Endodermal cell (in vitro differentiated cells): ENCODE data around the gene NHP2. TPM values are rescaled to one million over a fixed set of nuclear protein-coding genes. Genes with fewer than 3 reads are reported as not detected.
A peak's percentile ranks its signal among the peaks of the same experiment; 100 is the strongest.

Experiments
- DNase-seq: peaks from one replicate; pipeline ENCODE4 v3.0.0-alpha.2; 2017
- H3K27ac ChIP-seq: 2 replicates; pipeline ENCODE4 v1.5.1; 2013; ENCODE audit warnings: mild to moderate bottlenecking, low read depth, low read length, moderate library complexity
- H3K27me3 ChIP-seq: 2 replicates; pipeline ENCODE4 v1.6.1; 2013; ENCODE audit warnings: mild to moderate bottlenecking, low read length, moderate library complexity; ENCODE audit not compliant: insufficient read depth, control insufficient read depth, poor library complexity, severe bottlenecking
- H3K36me3 ChIP-seq: 2 replicates; pipeline ENCODE4 v1.7.0; 2013; ENCODE audit warnings: mild to moderate bottlenecking, low read length, moderate library complexity; ENCODE audit not compliant: control insufficient read depth, insufficient read depth
- H3K4me1 ChIP-seq: one replicate; pipeline ENCODE4 v1.7.0; 2013; ENCODE audit warnings: low read length; ENCODE audit not compliant: control insufficient read depth, insufficient read depth
- H3K4me3 ChIP-seq: 2 replicates; pipeline ENCODE4 v1.5.1; 2013; ENCODE audit warnings: mild to moderate bottlenecking, low read length, moderate library complexity
- H3K9ac ChIP-seq: 2 replicates; pipeline ENCODE4 v1.6.1; 2013; ENCODE audit warnings: mild to moderate bottlenecking, low read length, moderate library complexity; ENCODE audit not compliant: poor library complexity, severe bottlenecking; ENCODE audit errors: extremely low read depth
- H3K9me3 ChIP-seq: 2 replicates; pipeline ENCODE4 v1.6.1; 2013; ENCODE audit warnings: mild to moderate bottlenecking, low read length, moderate library complexity; ENCODE audit not compliant: control insufficient read depth
- H3K27ac Mint-ChIP-seq: 2 replicates; pipeline ENCODE4 v1.8.0; 2020; ENCODE audit warnings: mixed read lengths
- H3K27me3 Mint-ChIP-seq: 2 replicates; pipeline ENCODE4 v1.8.0; 2021; ENCODE audit warnings: mild to moderate bottlenecking, mixed read lengths; ENCODE audit not compliant: insufficient read depth
- H3K36me3 Mint-ChIP-seq: 2 replicates; pipeline ENCODE4 v1.8.0; 2020; ENCODE audit warnings: low read depth, mixed read lengths
- H3K4me1 Mint-ChIP-seq: 2 replicates; pipeline ENCODE4 v1.8.0; 2020; ENCODE audit warnings: mixed read lengths
- H3K4me3 Mint-ChIP-seq: 2 replicates; pipeline ENCODE4 v1.8.0; 2020; ENCODE audit warnings: mild to moderate bottlenecking, moderate library complexity, mixed read lengths
- H3K9me3 Mint-ChIP-seq: 2 replicates; pipeline ENCODE4 v1.8.0; 2020; ENCODE audit warnings: mild to moderate bottlenecking, mixed read lengths
- WGBS, 2 experiments: methylation state at CpG; one replicate each; pipeline versions ENCODE4 v1.1.5 to v1.1.7; 2013; ENCODE audit warnings: missing lambda C conversion rate in 2 of 2, mixed read lengths in 1 of 2; ENCODE audit not compliant: insufficient coverage in 1 of 2, insufficient read length in 1 of 2; 5-methylcytosine and 5-hydroxymethylcytosine counted together
- total RNA-seq, 2 donors: library from RNA; stranded (reverse); fragmentation: NEBNext Ultra II Directional in 1 of 2; extraction: Animal tissue kit (Norgen Biotek cat#: 25700) in 1 of 2; gene quantifications; 2 replicates in 1 of 2; 3 replicates in 1 of 2; pipeline ENCODE4 v1.2.1, GENCODE V29; 2021
- TF ChIP-seq, protein P1 (sequence below): fragments of 200-600 bp; sonication (generic); conservative IDR thresholded peaks from 2 replicates; pipeline ENCODE4 v1.5.0; 2021; ENCODE audit warnings: antibody characterized with exemption, mild to moderate bottlenecking

The NHP2 gene
- total RNA-seq, 2 donors from 2014 or later = 174 to 176 TPM

DNA sequence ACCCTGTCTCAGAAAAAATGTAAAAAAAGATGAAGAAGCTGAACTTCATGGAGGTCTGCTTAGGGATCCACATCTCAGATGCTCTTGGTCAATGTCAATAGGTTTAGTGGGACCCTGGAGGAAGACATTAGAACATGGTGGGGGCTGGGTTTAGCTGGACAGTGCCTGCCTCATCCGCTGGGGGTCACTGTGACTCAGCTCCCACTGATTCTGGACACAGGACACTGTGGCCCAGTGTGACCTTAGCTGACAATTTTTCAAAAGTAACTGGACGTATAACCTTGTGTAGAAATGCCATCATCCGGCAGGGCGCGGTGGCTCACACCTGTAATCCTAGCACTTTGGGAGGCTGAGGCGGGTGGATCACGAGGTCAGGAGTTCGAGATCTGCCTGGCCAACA is 43.3 kb upstream of the NHP2 start:
- DNase-seq = peak; percentile 78
- H3K9ac ChIP-seq = no peak overlapping the region
- H3K4me3 Mint-ChIP-seq = no peak overlapping the region
- no peak overlapping the region for H3K27ac ChIP-seq
- 80 to 85% methylated on average over 7 to 8 of the region's 8 CpGs for WGBS, 2 experiments
- no peak overlapping the region for H3K4me3 ChIP-seq
- H3K4me1 ChIP-seq = no peaks in the 10 kb centered on the region
- H3K36me3 ChIP-seq = no peaks in the 10 kb centered on the region
- H3K9me3 Mint-ChIP-seq = peaks cover 18% of the 10 kb centered on the region
- peaks cover 14% of the 10 kb centered on the region for H3K9me3 ChIP-seq
- TF ChIP-seq, protein P1, sequence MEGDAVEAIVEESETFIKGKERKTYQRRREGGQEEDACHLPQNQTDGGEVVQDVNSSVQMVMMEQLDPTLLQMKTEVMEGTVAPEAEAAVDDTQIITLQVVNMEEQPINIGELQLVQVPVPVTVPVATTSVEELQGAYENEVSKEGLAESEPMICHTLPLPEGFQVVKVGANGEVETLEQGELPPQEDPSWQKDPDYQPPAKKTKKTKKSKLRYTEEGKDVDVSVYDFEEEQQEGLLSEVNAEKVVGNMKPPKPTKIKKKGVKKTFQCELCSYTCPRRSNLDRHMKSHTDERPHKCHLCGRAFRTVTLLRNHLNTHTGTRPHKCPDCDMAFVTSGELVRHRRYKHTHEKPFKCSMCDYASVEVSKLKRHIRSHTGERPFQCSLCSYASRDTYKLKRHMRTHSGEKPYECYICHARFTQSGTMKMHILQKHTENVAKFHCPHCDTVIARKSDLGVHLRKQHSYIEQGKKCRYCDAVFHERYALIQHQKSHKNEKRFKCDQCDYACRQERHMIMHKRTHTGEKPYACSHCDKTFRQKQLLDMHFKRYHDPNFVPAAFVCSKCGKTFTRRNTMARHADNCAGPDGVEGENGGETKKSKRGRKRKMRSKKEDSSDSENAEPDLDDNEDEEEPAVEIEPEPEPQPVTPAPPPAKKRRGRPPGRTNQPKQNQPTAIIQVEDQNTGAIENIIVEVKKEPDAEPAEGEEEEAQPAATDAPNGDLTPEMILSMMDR = peak; percentile 70
- no peak overlapping the region for H3K27ac Mint-ChIP-seq
- peaks cover 16% of the 10 kb centered on the region for H3K27me3 Mint-ChIP-seq
- no peaks in the 10 kb centered on the region for H3K27me3 ChIP-seq
- H3K4me1 Mint-ChIP-seq = peaks cover 4% of the 10 kb centered on the region
- peaks cover 2% of the 10 kb centered on the region for H3K36me3 Mint-ChIP-seq

DNA sequence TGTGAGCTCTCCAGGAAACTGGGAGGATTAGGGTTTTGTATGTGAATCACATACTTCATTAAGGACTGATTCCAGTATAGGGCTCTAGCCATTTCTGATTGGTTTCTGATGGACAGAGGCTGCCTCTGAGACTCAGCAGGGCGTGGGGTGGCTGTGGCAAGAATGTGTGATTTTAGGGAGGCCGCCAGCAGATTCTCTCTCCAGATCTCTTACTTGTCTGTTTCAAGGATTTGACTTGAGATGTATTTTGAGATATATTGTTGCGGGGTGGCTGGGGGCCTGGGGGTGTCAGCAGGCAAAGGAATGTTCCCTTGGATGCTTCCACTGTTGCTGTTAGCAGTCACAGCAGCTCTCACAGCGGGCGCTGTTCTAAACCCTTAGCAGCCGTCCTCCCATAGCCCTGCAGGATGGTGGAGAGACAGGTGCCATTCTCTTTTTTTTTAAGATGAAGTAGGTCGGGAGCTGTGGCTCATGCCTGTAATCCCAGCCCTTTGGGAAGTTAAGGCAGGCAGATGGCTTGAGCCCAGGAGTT is 42.7 kb upstream of the NHP2 start:
- Histone ChIP-seq H3K9me3 (peaks cover 16% of the 10 kb centered on the region), H3K27me3 (no peaks in the 10 kb centered on the region), H3K4me3 (no peak overlapping the region), H3K9ac (no peak overlapping the region), H3K4me1 (no peaks in the 10 kb centered on the region), H3K36me3 (no peaks in the 10 kb centered on the region), H3K27ac (peak overlapping the region; percentile 51)
- peak; percentile 53 for DNase-seq
- WGBS, 2 experiments = 60 to 74% methylated on average over 1 to 7 of the region's 7 CpGs
- Mint-ChIP-seq H3K27me3 (peaks cover 16% of the 10 kb centered on the region), H3K4me1 (peaks cover 4% of the 10 kb centered on the region), H3K27ac (no peak overlapping the region), H3K9me3 (peaks cover 21% of the 10 kb centered on the region), H3K4me3 (no peak overlapping the region), H3K36me3 (peaks cover 2% of the 10 kb centered on the region)
- TF ChIP-seq, protein P1 = no peak

GRCh38 chr5:178194026-178194425 is 40.3 kb upstream of the NHP2 start:
- no peak overlapping the region for H3K27ac ChIP-seq
- TF ChIP-seq, protein P1 = no peak
- Mint-ChIP-seq H3K27ac (no peak overlapping the region), H3K27me3 (peaks cover 8% of the 10 kb centered on the region), H3K4me3 (no peak overlapping the region), H3K4me1 (peaks cover 4% of the 10 kb centered on the region), H3K36me3 (peaks cover 2% of the 10 kb centered on the region), H3K9me3 (peaks cover 22% of the 10 kb centered on the region)
- peaks cover 16% of the 10 kb centered on the region for H3K9me3 ChIP-seq
- 63 to 75% methylated on average over 4 to 7 of the region's 7 CpGs for WGBS, 2 experiments
- H3K36me3 ChIP-seq = no peaks in the 10 kb centered on the region
- H3K4me3 ChIP-seq = no peak overlapping the region
- H3K27me3 ChIP-seq = no peaks in the 10 kb centered on the region
- H3K9ac ChIP-seq = no peak overlapping the region
- no peaks in the 10 kb centered on the region for H3K4me1 ChIP-seq
- peak; percentile 56 for DNase-seq
